Spleen (tissue), 7 donors: ENCODE data around the gene IQSEC1.
A peak's percentile ranks its signal among the peaks of the same experiment; 100 is the strongest.

Source experiments
- POLR2A ChIP-seq, 3 donors: fragments of 450-650 bp; IDR thresholded peaks; one replicate each; pipeline ENCODE4 v1.5.1; 2017; ENCODE audit warnings: antibody characterized with exemption in 3 of 3, mild to moderate bottlenecking in 1 of 3
- POLR2AphosphoS5 ChIP-seq, 3 donors: sonication (generic); formaldehyde crosslinking; IDR thresholded peaks; one replicate each; pipeline ENCODE4 v1.5.1; 2017; ENCODE audit warnings: antibody characterized with exemption in 3 of 3
- TF ChIP-seq, protein P1 (sequence below), 11 experiments: fragments of 200-600 bp in 7 of 11; fragments of 450-650 bp in 4 of 11; sonication (generic) in 4 of 11; IDR thresholded peaks in 8 of 11; conservative IDR thresholded peaks in 3 of 11; 1 replicate in 7 of 11; 2 replicates in 4 of 11; pipeline versions ENCODE4 v1.4.0 to v1.8.0; 2016 to 2021; ENCODE audit warnings: antibody characterized with exemption in 11 of 11, inconsistent platforms in 4 of 11, mild to moderate bottlenecking in 1 of 11
- donor health status: DM: no; HTN: no; CAD: no; lungs with moderate emphysema.
- donor health status: DM: no; HTN: no; CAD: no.
- donor health status: DM: no; HTN: no; CAD: no.

DNA sequence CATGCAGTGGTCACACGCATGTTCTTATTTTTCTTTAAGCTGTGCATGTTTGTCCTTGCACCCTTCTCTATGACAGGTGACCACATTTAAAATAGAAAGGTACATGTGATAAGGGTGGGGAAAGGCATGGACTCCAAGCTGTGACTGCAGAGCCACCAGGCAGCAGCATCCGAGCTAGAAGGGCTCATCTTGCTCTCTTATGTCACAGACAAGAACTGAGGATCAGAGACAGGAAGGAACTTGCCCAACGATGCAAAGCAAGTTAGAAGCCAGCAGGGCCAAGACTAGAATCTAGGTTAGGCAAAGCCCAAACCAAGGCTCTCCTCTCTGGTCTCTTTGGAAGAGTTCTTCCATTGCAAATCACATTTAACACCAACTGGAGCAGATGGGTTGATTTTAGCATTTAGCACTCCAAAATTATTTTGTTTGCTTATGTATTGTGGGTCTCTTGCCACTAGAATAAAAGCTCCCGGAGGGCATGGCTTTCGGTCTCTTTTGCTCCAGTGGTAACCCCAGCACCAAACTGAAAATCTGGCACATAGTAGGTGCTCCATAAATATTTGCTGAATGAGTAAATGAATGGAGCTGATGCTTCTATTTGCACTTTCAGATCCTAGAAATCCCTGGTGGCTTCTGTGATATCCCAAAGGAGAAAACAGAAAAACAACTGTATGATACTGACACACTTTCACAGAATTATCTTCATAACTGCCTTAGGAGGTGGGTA is 84.3 kb downstream of the IQSEC1 start:
- TF ChIP-seq, protein P1, sequence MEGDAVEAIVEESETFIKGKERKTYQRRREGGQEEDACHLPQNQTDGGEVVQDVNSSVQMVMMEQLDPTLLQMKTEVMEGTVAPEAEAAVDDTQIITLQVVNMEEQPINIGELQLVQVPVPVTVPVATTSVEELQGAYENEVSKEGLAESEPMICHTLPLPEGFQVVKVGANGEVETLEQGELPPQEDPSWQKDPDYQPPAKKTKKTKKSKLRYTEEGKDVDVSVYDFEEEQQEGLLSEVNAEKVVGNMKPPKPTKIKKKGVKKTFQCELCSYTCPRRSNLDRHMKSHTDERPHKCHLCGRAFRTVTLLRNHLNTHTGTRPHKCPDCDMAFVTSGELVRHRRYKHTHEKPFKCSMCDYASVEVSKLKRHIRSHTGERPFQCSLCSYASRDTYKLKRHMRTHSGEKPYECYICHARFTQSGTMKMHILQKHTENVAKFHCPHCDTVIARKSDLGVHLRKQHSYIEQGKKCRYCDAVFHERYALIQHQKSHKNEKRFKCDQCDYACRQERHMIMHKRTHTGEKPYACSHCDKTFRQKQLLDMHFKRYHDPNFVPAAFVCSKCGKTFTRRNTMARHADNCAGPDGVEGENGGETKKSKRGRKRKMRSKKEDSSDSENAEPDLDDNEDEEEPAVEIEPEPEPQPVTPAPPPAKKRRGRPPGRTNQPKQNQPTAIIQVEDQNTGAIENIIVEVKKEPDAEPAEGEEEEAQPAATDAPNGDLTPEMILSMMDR (IDR thresholded peaks at IDR 0.05 in 8 of 11, conservative IDR thresholded peaks at IDR 0.05 in 3 of 11) = no peak
- TF ChIP-seq POLR2A (IDR thresholded peaks at IDR 0.05) (no peak), POLR2AphosphoS5 (IDR thresholded peaks at IDR 0.05) (peak in 1 of 3 donors; percentile 8)
